DND-41 (cell line): Measurements from ENCODE around the gene CFL2.

Experiments
- EZH2 ChIP-seq: IDR thresholded peaks from 3 replicates; pipeline ENCODE4 v1.6.1; 2012; ENCODE audit warnings: borderline replicate concordance, low read depth, mild to moderate bottlenecking, moderate library complexity, low read length, inconsistent platforms; ENCODE audit not compliant: severe bottlenecking
- TF ChIP-seq, protein P1 (sequence below): IDR thresholded peaks from 2 replicates; pipeline ENCODE4 v1.5.1; 2012; ENCODE audit warnings: borderline replicate concordance, low read length, moderate library complexity, mild to moderate bottlenecking; ENCODE audit not compliant: poor library complexity, severe bottlenecking; ENCODE audit errors: extremely low read depth

GRCh38 chr14:34701808-34702207 is 12.6 kb downstream of the CFL2 start:
- TF ChIP-seq, protein P1, sequence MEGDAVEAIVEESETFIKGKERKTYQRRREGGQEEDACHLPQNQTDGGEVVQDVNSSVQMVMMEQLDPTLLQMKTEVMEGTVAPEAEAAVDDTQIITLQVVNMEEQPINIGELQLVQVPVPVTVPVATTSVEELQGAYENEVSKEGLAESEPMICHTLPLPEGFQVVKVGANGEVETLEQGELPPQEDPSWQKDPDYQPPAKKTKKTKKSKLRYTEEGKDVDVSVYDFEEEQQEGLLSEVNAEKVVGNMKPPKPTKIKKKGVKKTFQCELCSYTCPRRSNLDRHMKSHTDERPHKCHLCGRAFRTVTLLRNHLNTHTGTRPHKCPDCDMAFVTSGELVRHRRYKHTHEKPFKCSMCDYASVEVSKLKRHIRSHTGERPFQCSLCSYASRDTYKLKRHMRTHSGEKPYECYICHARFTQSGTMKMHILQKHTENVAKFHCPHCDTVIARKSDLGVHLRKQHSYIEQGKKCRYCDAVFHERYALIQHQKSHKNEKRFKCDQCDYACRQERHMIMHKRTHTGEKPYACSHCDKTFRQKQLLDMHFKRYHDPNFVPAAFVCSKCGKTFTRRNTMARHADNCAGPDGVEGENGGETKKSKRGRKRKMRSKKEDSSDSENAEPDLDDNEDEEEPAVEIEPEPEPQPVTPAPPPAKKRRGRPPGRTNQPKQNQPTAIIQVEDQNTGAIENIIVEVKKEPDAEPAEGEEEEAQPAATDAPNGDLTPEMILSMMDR: no peak
- no peak for TF ChIP-seq EZH2
